ENCODE measurements around the gene PNKP. TPM values are rescaled to one million over a fixed set of nuclear protein-coding genes. Genes with fewer than 3 reads are reported as not detected.

PNKP gene
- polyA plus RNA-seq, 2 donors: 27.5 to 65.1 TPM

DNA sequence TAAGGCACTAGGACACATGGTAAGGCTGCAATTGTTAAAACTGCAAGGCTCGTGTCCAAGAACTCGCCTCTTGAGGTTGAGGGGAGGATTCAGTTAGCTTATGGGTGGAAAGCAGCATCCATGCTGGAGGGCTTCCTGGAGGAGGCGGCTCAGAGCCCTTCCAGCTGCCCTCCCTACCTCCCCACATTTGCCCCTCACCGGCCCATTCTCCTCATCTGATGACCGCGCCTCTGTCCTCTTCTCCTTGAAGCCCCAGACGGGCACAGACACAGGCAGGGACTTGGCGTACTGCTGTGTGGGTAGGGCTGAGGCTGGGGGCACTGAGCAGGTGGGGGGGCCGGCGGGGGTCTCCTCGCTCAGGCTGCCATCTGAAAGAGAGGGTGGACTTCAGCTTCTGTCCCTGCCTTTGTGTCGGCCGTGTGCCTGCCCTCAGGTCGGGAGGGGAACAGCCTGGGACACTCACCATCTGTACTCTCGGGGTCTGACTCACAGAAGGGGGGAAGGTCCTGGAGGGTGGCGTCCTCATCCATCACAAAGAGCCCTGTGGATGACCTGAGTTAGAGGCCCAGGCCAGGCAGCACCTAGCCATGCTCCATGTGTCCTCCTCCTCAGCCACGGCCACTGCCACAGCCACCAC lies 4.1 kb upstream of the PNKP start:
- Histone ChIP-seq H3K4me3 (ENCODE audit: low read depth in 1 of 2, low read length in 2 of 2) (no peak overlapping the region), H3K27me3 (ENCODE audit: control insufficient read depth in 1 of 2, insufficient read depth in 2 of 2, low read length in 2 of 2) (no peaks in the 10 kb centered on the region), H3K36me3 (ENCODE audit: control insufficient read depth in 2 of 2, insufficient read depth in 2 of 2, low read length in 1 of 2) (peaks cover 7 to 9% of the 10 kb centered on the region in 2 donors), H3K27ac (ENCODE audit: low read depth in 2 of 2, low read length in 1 of 2) (peak overlapping the region in 1 of 2 donors; percentile 48), H3K4me1 (ENCODE audit: control insufficient read depth in 2 of 2, insufficient read depth in 2 of 2, low read length in 1 of 2) (peaks cover 2 to 19% of the 10 kb centered on the region in 2 donors), H3K9me3 (ENCODE audit: control insufficient read depth in 2 of 2, insufficient read depth in 1 of 2, low read depth in 1 of 2, low read length in 1 of 2) (no peaks in the 10 kb centered on the region)
- WGBS, 2 donors: 86 to 94% methylated on average over 17 of the region's 17 CpGs

DNA sequence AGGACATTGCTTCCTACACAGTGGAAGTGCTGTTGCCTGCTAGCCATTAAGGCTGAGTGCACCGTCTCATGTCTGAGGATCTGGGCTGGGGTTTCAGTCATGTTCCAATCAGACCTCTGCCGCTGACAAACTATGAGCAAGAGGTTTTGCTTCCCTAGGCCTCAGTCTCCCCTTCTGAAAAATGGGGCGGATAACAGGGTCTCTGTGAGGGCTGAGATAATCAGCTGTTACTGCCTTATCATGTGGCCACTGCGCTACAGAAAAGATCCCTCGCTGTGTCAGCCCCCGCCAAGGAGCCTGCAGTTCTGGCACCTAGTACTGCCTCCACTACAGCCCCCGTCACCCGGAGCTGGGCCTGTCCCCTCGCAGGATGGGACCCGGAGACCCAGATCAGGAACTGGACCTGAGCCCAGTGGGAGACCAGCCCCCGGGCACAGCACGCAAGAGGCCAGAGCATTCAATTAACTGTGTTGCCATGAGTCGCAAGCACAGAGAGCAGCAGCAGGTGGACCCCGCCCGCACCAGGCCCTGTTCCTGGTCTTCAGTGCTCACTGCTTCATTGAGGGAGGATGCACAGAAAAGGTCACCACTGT lies 3.0 kb upstream of the PNKP start:
- no peaks in the 10 kb centered on the region for H3K9me3 ChIP-seq (ENCODE audit: control insufficient read depth in 2 of 2, insufficient read depth in 1 of 2, low read depth in 1 of 2, low read length in 1 of 2)
- WGBS, 2 donors: 71 to 72% methylated on average over 15 of the region's 15 CpGs
- H3K4me3 ChIP-seq (ENCODE audit: low read depth in 1 of 2, low read length in 2 of 2): peak overlapping the region; percentile 38 to 48
- H3K4me1 ChIP-seq (ENCODE audit: control insufficient read depth in 2 of 2, insufficient read depth in 2 of 2, low read length in 1 of 2): peaks cover 2 to 15% of the 10 kb centered on the region in 2 donors
- H3K36me3 ChIP-seq (ENCODE audit: control insufficient read depth in 2 of 2, insufficient read depth in 2 of 2, low read length in 1 of 2): peaks cover 7 to 9% of the 10 kb centered on the region in 2 donors
- peak overlapping the region; percentile 84 to 91 for H3K27ac ChIP-seq (ENCODE audit: low read depth in 2 of 2, low read length in 1 of 2)
- no peaks in the 10 kb centered on the region for H3K27me3 ChIP-seq (ENCODE audit: control insufficient read depth in 1 of 2, insufficient read depth in 2 of 2, low read length in 2 of 2)

- no peaks in the 10 kb centered on the region for H3K9me3 ChIP-seq (ENCODE audit: control insufficient read depth in 2 of 2, insufficient read depth in 1 of 2, low read depth in 1 of 2, low read length in 1 of 2)
- peak overlapping the region; percentile 89 to 91 for H3K27ac ChIP-seq (ENCODE audit: low read depth in 2 of 2, low read length in 1 of 2)
- WGBS, 2 donors: 1 to 2% methylated on average over 61 to 67 of the region's 67 CpGs
- H3K27me3 ChIP-seq (ENCODE audit: control insufficient read depth in 1 of 2, insufficient read depth in 2 of 2, low read length in 2 of 2): no peaks in the 10 kb centered on the region
- H3K36me3 ChIP-seq (ENCODE audit: control insufficient read depth in 2 of 2, insufficient read depth in 2 of 2, low read length in 1 of 2): peaks cover 7 to 9% of the 10 kb centered on the region in 2 donors
- peak overlapping the region; percentile 38 to 48 for H3K4me3 ChIP-seq (ENCODE audit: low read depth in 1 of 2, low read length in 2 of 2)
- H3K4me1 ChIP-seq (ENCODE audit: control insufficient read depth in 2 of 2, insufficient read depth in 2 of 2, low read length in 1 of 2): peaks cover 2 to 13% of the 10 kb centered on the region in 2 donors
These were observed 2.3 kb upstream of the PNKP start for GRCh38 chr19:49869484-49870308.

DNA sequence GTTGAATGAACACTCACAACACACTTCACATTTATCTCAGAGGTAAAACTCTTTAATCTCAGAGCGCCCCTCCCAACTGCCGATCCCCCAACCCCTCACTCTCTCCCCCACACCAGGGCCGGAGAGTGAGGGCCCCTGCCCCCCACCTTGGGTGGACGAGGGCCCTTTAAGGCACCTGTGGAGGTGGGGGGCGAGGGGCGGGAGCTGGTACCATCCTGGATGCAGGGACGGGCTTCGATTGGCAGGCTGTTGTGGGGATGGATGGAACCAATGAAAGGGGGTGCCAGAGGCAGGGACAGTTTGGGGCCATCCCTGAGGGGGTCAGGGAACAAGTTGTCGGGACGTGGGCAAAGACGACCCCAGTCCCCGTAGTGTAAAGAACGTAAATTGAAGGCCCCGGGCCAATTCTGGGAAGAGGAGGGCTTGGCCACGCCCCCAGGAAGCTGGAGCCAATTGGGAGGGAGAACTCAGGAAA lies 1.7 kb upstream of the PNKP start:
- H3K27me3 ChIP-seq (ENCODE audit: control insufficient read depth in 1 of 2, insufficient read depth in 2 of 2, low read length in 2 of 2): no peaks in the 10 kb centered on the region
- peaks cover 0 to 13% of the 10 kb centered on the region in 2 donors for H3K4me1 ChIP-seq (ENCODE audit: control insufficient read depth in 2 of 2, insufficient read depth in 2 of 2, low read length in 1 of 2)
- H3K9me3 ChIP-seq (ENCODE audit: control insufficient read depth in 2 of 2, insufficient read depth in 1 of 2, low read depth in 1 of 2, low read length in 1 of 2): no peaks in the 10 kb centered on the region
- peak overlapping the region; percentile 73 to 89 for H3K27ac ChIP-seq (ENCODE audit: low read depth in 2 of 2, low read length in 1 of 2)
- H3K36me3 ChIP-seq (ENCODE audit: control insufficient read depth in 2 of 2, insufficient read depth in 2 of 2, low read length in 1 of 2): peaks cover 6 to 12% of the 10 kb centered on the region in 2 donors
- 2% methylated on average over 15 of the region's 15 CpGs for WGBS, 2 donors
- H3K4me3 ChIP-seq (ENCODE audit: low read depth in 1 of 2, low read length in 2 of 2): peak overlapping the region; percentile 29 to 31

DNA sequence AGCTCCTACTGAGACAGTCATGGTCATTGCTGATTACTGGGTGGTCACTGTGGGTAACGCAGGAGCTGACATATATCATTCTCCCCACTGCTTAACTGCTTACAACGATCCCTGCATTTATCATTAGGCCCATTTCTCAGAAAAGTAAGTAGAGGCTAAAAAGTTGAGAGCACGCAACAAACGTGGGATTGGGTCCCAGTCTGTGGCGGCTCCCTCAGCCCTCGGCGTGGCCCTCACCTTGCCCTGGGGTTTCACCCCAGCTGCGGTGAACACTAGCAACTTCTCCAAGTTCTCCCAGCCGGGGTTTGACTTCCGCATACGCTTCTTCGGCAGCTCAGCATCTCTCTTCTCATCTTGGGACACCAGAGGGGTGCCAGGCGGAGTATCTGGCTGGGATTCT lies 2.5 kb downstream of the PNKP start:
- Histone ChIP-seq H3K27ac (ENCODE audit: low read depth in 2 of 2, low read length in 1 of 2) (no peak overlapping the region), H3K36me3 (ENCODE audit: control insufficient read depth in 2 of 2, insufficient read depth in 2 of 2, low read length in 1 of 2) (peaks cover 9 to 36% of the 10 kb centered on the region in 2 donors), H3K4me1 (ENCODE audit: control insufficient read depth in 2 of 2, insufficient read depth in 2 of 2, low read length in 1 of 2) (peaks cover 0 to 11% of the 10 kb centered on the region in 2 donors), H3K27me3 (ENCODE audit: control insufficient read depth in 1 of 2, insufficient read depth in 2 of 2, low read length in 2 of 2) (no peaks in the 10 kb centered on the region), H3K4me3 (ENCODE audit: low read depth in 1 of 2, low read length in 2 of 2) (no peak overlapping the region), H3K9me3 (ENCODE audit: control insufficient read depth in 2 of 2, insufficient read depth in 1 of 2, low read depth in 1 of 2, low read length in 1 of 2) (no peaks in the 10 kb centered on the region)
- 89 to 92% methylated on average over 13 of the region's 13 CpGs for WGBS, 2 donors

DNA sequence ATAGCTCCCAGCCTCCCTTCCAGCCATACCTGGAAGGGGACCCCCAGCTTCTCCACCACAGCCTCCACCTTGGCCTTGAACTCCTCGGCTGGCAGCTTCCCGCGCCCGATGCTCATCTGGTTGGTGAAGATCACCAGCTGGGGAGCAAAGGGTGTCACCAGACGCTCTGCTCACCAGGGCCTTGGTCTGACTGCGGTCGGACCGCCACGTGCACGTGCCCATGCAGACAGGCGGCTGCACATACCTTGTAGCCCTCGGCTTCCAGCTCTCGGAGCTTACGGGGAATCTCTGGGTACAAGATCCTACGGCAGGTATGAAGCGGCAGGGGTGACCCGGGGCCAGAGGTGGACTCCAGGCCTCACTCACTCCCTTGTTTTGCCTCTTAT lies 3.4 kb downstream of the PNKP start:
- peaks cover 0 to 8% of the 10 kb centered on the region in 2 donors for H3K4me1 ChIP-seq (ENCODE audit: control insufficient read depth in 2 of 2, insufficient read depth in 2 of 2, low read length in 1 of 2)
- H3K4me3 ChIP-seq (ENCODE audit: low read depth in 1 of 2, low read length in 2 of 2): no peak overlapping the region
- no peaks in the 10 kb centered on the region for H3K9me3 ChIP-seq (ENCODE audit: control insufficient read depth in 2 of 2, insufficient read depth in 1 of 2, low read depth in 1 of 2, low read length in 1 of 2)
- H3K36me3 ChIP-seq (ENCODE audit: control insufficient read depth in 2 of 2, insufficient read depth in 2 of 2, low read length in 1 of 2): peaks cover 9 to 40% of the 10 kb centered on the region in 2 donors
- H3K27me3 ChIP-seq (ENCODE audit: control insufficient read depth in 1 of 2, insufficient read depth in 2 of 2, low read length in 2 of 2): no peaks in the 10 kb centered on the region
- H3K27ac ChIP-seq (ENCODE audit: low read depth in 2 of 2, low read length in 1 of 2): no peak overlapping the region
- WGBS, 2 donors: 91% methylated on average over 17 of the region's 17 CpGs

GRCh38 chr19:49863254-49863934 lies 4.0 kb downstream of the PNKP start:
- H3K36me3 ChIP-seq (ENCODE audit: control insufficient read depth in 2 of 2, insufficient read depth in 2 of 2, low read length in 1 of 2): peaks cover 9 to 44% of the 10 kb centered on the region in 2 donors
- H3K4me1 ChIP-seq (ENCODE audit: control insufficient read depth in 2 of 2, insufficient read depth in 2 of 2, low read length in 1 of 2): peaks cover 0 to 8% of the 10 kb centered on the region in 2 donors
- H3K27me3 ChIP-seq (ENCODE audit: control insufficient read depth in 1 of 2, insufficient read depth in 2 of 2, low read length in 2 of 2): no peaks in the 10 kb centered on the region
- no peak overlapping the region for H3K27ac ChIP-seq (ENCODE audit: low read depth in 2 of 2, low read length in 1 of 2)
- H3K9me3 ChIP-seq (ENCODE audit: control insufficient read depth in 2 of 2, insufficient read depth in 1 of 2, low read depth in 1 of 2, low read length in 1 of 2): no peaks in the 10 kb centered on the region
- 92 to 94% methylated on average over 24 of the region's 24 CpGs for WGBS, 2 donors
- H3K4me3 ChIP-seq (ENCODE audit: low read depth in 1 of 2, low read length in 2 of 2): no peak overlapping the region

DNA sequence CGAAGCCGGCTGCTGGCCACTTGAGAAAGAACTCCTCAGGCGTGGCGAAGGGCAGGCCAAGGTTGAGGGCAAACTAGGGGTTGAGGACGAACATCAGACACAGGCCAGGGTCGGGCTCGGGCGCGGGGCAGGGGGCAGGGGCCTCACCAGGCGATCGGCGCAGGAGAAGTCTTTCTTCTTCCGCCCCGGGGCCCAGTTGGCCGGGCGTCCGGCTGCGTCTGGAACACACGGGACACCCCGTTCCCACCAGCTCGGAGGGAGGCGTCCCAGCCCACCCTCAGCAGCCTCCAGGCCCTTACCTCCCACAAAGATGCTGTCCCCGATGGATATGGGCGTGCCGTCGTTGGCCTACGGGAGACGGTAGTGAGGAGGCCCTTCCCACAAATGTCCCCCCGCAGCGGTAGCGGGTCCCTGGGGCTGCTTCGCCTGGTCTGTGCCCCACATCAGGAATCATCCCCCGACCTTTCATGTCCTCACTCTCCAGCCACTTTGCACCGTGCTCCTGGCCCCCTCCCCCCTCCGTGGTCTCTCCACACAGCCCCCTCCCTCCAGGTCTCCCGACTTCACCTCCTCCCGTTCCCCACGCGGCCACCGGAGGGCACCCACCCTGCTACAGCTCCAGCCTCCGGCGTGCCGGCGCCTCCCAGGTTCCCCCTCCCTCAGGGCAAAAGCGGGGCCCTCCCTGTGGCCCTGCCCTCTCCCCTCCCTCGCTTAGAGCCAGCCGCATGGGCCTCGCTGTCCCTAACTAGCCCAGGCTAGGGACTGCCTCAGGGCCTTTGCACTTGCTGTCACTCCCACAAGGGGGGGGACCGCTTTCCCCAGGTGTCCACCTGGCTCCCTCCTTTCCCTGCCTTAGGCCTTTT lies 4.8 kb downstream of the PNKP start:
- Histone ChIP-seq H3K36me3 (ENCODE audit: control insufficient read depth in 2 of 2, insufficient read depth in 2 of 2, low read length in 1 of 2) (peaks cover 9 to 52% of the 10 kb centered on the region in 2 donors), H3K4me3 (ENCODE audit: low read depth in 1 of 2, low read length in 2 of 2) (no peak overlapping the region), H3K27ac (ENCODE audit: low read depth in 2 of 2, low read length in 1 of 2) (no peak overlapping the region), H3K27me3 (ENCODE audit: control insufficient read depth in 1 of 2, insufficient read depth in 2 of 2, low read length in 2 of 2) (no peaks in the 10 kb centered on the region), H3K4me1 (ENCODE audit: control insufficient read depth in 2 of 2, insufficient read depth in 2 of 2, low read length in 1 of 2) (peaks cover 0 to 8% of the 10 kb centered on the region in 2 donors), H3K9me3 (ENCODE audit: control insufficient read depth in 2 of 2, insufficient read depth in 1 of 2, low read depth in 1 of 2, low read length in 1 of 2) (no peaks in the 10 kb centered on the region)
- WGBS, 2 donors: 82 to 83% methylated on average over 40 to 49 of the region's 49 CpGs
